HG03097 (cell line): ENCODE measurements around the gene AGO3.

ENCODE experiments used
- ATAC-seq: cut with Tn5 transposase; IDR thresholded peaks from one replicate; pipeline ENCODE4 v1.9.1; 2021; ENCODE audit not compliant: unreplicated experiment, low FRiP score

The AGO3 gene

GRCh38 chr1:36076979-36077573 is 146.2 kb downstream of the AGO3 start:
- no peak for ATAC-seq

- ATAC-seq, result no peak
These were observed 149.3 kb downstream of the AGO3 start for GRCh38 chr1:36080236-36080635.

- no peak for ATAC-seq
These were observed 149.9 kb downstream of the AGO3 start for GRCh38 chr1:36080801-36081200.

- no peak for ATAC-seq
These were observed 151.1 kb downstream of the AGO3 start for GRCh38 chr1:36081926-36082485.

GRCh38 chr1:36083219-36083618 is 152.3 kb downstream of the AGO3 start:
- no peak for ATAC-seq

- no peak for ATAC-seq
These were observed 153.0 kb downstream of the AGO3 start, which contains the start of gene TEKT2 for GRCh38 chr1:36083635-36084496. Gene TEKT2 (plus strand): TSS chr1:36084094. CDS start chr1:36084922, 828 bp downstream.

- no peak for ATAC-seq
These were observed 153.7 kb downstream of the AGO3 start for GRCh38 chr1:36084497-36085115.

GRCh38 chr1:36085126-36085525 is 154.2 kb downstream of the AGO3 start:
- ATAC-seq, result no peak

- no peak for ATAC-seq
These were observed 155.0 kb downstream of the AGO3 start for GRCh38 chr1:36085686-36086526.

- ATAC-seq, result no peak
These were observed 155.8 kb downstream of the AGO3 start for GRCh38 chr1:36086529-36087232.

GRCh38 chr1:36087233-36088123 is 156.6 kb downstream of the AGO3 start:
- no peak for ATAC-seq

- ATAC-seq, result peak; percentile 4
These were observed 157.3 kb downstream of the AGO3 start for GRCh38 chr1:36088265-36088576.

GRCh38 chr1:36088577-36089392 is 157.9 kb downstream of the AGO3 start, which contains the start of gene ADPRS:
Gene ADPRS (plus strand): TSS chr1:36088892. CDS start chr1:36088905, 13 bp downstream.
- ATAC-seq, result peak; percentile 82

GRCh38 chr1:36089393-36090121 is 158.7 kb downstream of the AGO3 start:
- no peak for ATAC-seq

GRCh38 chr1:36091141-36091540 is 160.2 kb downstream of the AGO3 start:
- no peak for ATAC-seq

GRCh38 chr1:36091698-36092097 is 160.8 kb downstream of the AGO3 start:
- ATAC-seq, result no peak

- no peak for ATAC-seq
These were observed 161.4 kb downstream of the AGO3 start for GRCh38 chr1:36092166-36092797.
